Measurements from ENCODE around the gene IL33.

The IL33 gene

GRCh38 chr9:6224393-6225154, 9.0 kb downstream of the IL33 start:
- Histone ChIP-seq H3K36me3 (no peaks in the 10 kb centered on the region), H3K27ac (peak overlapping the region in 1 of 2 donors; percentile 55)

GRCh38 chr9:6226696-6227095, 11.1 kb downstream of the IL33 start:
- Histone ChIP-seq H3K27me3 (no peaks in the 10 kb centered on the region), H3K9me3 (no peaks in the 10 kb centered on the region), H3K36me3 (no peaks in the 10 kb centered on the region), H3K27ac (peak overlapping the region; percentile 46 to 55), H3K4me3 (no peak overlapping the region), H3K4me1 (peaks cover 0 to 86% (median 15%) of the 10 kb centered on the region in 4 donors)
- intact Hi-C loops (cut with DNase I; ENCODE audit: low total_unique reads) = no loop called here
- no peak for DNase-seq
- TF ChIP-seq CTCF (IDR thresholded peaks at IDR 0.05) = no peak

More at GRCh38 chr9:6224393-6225154, 9.0 kb downstream of the IL33 start:
- H3K27me3 ChIP-seq = no peaks in the 10 kb centered on the region
- H3K9me3 ChIP-seq = no peaks in the 10 kb centered on the region
- no peak for DNase-seq
- peaks cover 0 to 95% (median 12%) of the 10 kb centered on the region in 4 donors for H3K4me1 ChIP-seq
- H3K4me3 ChIP-seq = no peak overlapping the region
- intact Hi-C loops (cut with DNase I; ENCODE audit: low total_unique reads) = no loop called here
- TF ChIP-seq CTCF (IDR thresholded peaks at IDR 0.05) = no peak

- no peak for DNase-seq
- peak overlapping the region; percentile 58 to 59 for H3K27ac ChIP-seq
Measured at GRCh38 chr9:6229186-6229585, 13.6 kb downstream of the IL33 start.

GRCh38 chr9:6229619-6230018, 14.0 kb downstream of the IL33 start:
- no peak for DNase-seq
- H3K4me3 ChIP-seq = no peak overlapping the region
- TF ChIP-seq CTCF (IDR thresholded peaks at IDR 0.05) = no peak
- no peaks in the 10 kb centered on the region for H3K9me3 ChIP-seq
- H3K27me3 ChIP-seq = no peaks in the 10 kb centered on the region
- H3K36me3 ChIP-seq = no peaks in the 10 kb centered on the region
- peak overlapping the region; percentile 58 to 59 for H3K27ac ChIP-seq
- intact Hi-C loops (cut with DNase I; ENCODE audit: low total_unique reads) = no loop called here
- peaks cover 0 to 58% (median 15%) of the 10 kb centered on the region in 4 donors for H3K4me1 ChIP-seq

More at GRCh38 chr9:6229186-6229585, 13.6 kb downstream of the IL33 start:
- intact Hi-C loops (cut with DNase I; ENCODE audit: low total_unique reads) = no loop called here
- Histone ChIP-seq H3K27me3 (no peaks in the 10 kb centered on the region), H3K4me1 (peaks cover 0 to 62% (median 15%) of the 10 kb centered on the region in 4 donors), H3K36me3 (no peaks in the 10 kb centered on the region), H3K9me3 (no peaks in the 10 kb centered on the region), H3K4me3 (no peak overlapping the region)
- no peak for TF ChIP-seq CTCF (IDR thresholded peaks at IDR 0.05)

- DNase-seq = no peak
- Histone ChIP-seq H3K4me3 (no peak overlapping the region), H3K9me3 (no peaks in the 10 kb centered on the region), H3K27me3 (no peaks in the 10 kb centered on the region), H3K27ac (peak overlapping the region; percentile 58 to 59), H3K4me1 (peaks cover 0 to 52% (median 12%) of the 10 kb centered on the region in 4 donors), H3K36me3 (no peaks in the 10 kb centered on the region)
- intact Hi-C loops (cut with DNase I; ENCODE audit: low total_unique reads) = no loop called here
- no peak for TF ChIP-seq CTCF (IDR thresholded peaks at IDR 0.05)
Measured at GRCh38 chr9:6230037-6230780, 14.6 kb downstream of the IL33 start.
